ENCODE results near the gene AP2B1. TPM values are rescaled to one million over a fixed set of nuclear protein-coding genes. Genes with fewer than 3 reads are reported as not detected.
A peak's percentile ranks its signal among the peaks of the same experiment; 100 is the strongest.

The AP2B1 gene
- total RNA-seq, 1 experiment from 2014 or later: 87.9 TPM

DNA sequence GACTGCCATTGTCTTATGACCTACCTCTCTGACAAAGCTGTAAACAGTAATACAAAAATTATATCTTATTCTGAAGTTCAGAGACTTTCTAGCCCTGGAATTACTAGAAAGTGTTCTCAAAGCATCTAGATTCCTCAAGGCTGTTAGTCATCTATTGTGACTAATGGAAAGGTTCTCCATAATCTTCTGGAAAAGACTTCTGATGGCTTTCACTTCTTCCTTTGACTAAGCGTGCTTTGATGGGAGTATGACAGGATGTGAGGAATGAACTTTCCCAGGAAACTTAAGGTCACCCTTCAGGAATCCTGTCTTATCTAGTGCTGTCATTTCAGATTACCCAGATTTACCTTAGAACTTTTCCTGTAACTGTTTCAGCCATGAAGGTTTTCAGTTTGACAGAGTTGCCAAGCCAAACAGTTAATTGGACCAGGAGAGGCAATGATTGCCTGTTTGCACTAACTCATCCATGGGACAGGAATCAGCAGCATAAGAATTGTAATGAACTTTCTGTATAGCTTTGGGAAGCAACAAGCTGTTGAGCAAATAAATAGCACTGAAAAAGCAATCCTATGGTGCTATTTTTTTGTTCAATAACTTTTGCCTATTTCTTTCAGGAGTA lies 43.5 kb downstream of the AP2B1 start:
- peak; percentile 60 for DNase-seq (ENCODE audit: low read depth)

DNA sequence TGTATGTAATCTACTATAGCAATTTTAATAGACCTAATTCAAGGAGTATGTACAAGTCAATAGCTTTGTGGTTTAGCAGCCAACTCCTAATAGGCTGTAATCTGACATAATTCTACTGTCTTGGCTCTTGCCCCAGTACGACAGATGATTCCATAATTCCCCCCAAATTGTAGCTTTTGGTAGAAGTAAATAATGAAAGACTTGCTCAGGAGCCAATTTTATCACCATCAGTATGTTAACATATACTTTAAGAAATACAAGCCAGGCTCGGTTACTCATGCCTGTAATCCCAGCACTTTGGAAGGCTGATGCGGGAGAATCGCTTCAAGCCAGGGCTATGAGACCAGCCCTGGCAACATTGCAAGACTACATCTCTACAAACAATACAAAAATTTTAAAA lies 53.9 kb downstream of the AP2B1 start:
- DNase-seq (ENCODE audit: low read depth): no peak

- no peak for DNase-seq (ENCODE audit: low read depth)
Observed at GRCh38 chr17:35645923-35646322, 58.8 kb downstream of the AP2B1 start.

GRCh38 chr17:35651467-35651866 lies 64.3 kb downstream of the AP2B1 start:
- DNase-seq (ENCODE audit: low read depth): no peak

GRCh38 chr17:35653619-35654361 lies 66.7 kb downstream of the AP2B1 start:
- no peak for DNase-seq (ENCODE audit: low read depth)

GRCh38 chr17:35655303-35655702 lies 68.2 kb downstream of the AP2B1 start:
- DNase-seq (ENCODE audit: low read depth): no peak

DNA sequence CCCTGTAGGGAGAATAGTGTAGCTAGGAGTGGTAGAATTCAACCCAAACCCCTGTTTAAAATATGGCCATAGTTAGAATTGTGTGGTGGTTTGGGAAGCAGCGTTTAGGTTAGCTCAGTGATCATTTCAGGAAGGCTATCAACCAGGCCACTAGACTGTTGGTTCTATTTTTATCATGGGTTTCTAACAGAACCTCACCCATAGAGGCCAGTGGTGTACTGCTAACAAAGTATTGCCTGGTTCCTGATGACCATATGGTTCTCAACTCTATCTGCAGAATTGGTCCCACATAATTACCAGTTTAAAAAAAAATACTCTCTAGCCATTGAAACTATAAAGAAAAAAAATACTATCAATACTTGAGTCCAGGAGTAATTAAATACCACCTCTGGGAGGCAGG lies 73.8 kb downstream of the AP2B1 start:
- no peak for DNase-seq (ENCODE audit: low read depth)

- no peak for DNase-seq (ENCODE audit: low read depth)
Observed at GRCh38 chr17:35664685-35665084, 77.6 kb downstream of the AP2B1 start.

- no peak for DNase-seq (ENCODE audit: low read depth)
Observed at GRCh38 chr17:35665662-35666061, 78.5 kb downstream of the AP2B1 start.

DNA sequence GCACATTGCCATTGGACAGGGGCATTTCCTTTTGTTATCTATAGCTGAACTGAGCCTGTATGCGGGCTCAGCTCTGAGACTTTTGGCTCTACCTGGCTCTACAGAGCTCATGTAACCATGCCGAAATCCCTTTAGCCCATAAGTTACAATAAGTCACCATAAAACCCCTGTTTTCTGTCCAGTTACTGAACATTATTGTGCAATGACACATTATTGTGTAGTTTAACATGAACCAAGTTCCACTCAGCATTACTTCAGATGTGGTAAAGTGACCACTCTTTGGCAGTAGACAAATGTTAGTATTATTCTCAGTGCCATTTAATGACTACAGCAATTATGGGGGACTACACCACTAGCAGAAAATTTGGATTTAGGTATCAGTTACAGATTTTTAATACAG lies 78.9 kb downstream of the AP2B1 start:
- no peak for DNase-seq (ENCODE audit: low read depth)

DNA sequence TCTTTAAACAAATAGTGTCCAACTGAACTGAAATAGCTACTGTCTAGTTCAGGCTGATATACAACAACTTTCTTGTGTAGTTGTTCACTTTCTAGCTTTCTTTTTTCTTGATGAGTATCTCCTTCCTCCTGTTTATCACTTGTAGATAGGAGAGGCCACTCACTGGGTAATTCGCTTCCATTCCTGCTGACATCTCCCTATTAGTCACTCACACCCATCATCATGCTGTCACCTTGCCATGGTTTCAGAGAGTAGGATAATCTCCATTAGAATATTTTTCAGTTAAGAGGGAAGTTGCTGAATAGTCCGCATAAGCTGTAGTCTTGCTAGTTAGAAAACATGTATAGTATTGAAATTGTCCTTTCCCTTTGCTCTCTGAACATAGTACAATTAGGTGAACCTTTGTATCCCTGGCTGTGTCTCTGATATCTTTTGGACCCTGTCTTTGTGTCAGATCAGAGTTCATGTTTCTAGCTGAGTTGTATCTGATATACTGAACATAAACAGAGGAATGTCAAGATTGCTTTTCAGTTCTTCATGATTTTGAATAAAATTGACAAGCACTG lies 79.9 kb downstream of the AP2B1 start:
- no peak for DNase-seq (ENCODE audit: low read depth)

GRCh38 chr17:35668802-35669201 lies 81.7 kb downstream of the AP2B1 start:
- no peak for DNase-seq (ENCODE audit: low read depth)

DNA sequence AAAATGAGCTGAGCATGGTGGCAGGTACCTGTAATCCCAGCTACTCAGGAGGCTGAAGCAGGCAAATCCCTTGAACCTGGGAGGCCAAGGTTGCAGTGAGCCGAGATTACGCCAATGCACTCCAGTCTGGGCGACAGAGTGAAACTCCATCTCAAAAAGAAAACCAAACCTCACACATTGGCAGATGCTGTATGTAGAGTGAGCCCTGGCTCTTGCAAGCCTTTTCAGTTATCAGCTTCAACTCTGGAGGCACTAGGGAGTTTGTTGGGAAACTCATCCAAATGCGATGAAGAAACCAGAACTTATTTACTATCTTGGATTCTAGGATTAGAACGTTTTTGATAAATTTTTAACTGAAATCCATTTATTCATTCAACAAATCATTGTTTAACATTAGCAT lies 87.4 kb downstream of the AP2B1 start:
- no peak for DNase-seq (ENCODE audit: low read depth)

GRCh38 chr17:35676441-35676840 lies 89.3 kb downstream of the AP2B1 start:
- DNase-seq (ENCODE audit: low read depth): no peak

DNA sequence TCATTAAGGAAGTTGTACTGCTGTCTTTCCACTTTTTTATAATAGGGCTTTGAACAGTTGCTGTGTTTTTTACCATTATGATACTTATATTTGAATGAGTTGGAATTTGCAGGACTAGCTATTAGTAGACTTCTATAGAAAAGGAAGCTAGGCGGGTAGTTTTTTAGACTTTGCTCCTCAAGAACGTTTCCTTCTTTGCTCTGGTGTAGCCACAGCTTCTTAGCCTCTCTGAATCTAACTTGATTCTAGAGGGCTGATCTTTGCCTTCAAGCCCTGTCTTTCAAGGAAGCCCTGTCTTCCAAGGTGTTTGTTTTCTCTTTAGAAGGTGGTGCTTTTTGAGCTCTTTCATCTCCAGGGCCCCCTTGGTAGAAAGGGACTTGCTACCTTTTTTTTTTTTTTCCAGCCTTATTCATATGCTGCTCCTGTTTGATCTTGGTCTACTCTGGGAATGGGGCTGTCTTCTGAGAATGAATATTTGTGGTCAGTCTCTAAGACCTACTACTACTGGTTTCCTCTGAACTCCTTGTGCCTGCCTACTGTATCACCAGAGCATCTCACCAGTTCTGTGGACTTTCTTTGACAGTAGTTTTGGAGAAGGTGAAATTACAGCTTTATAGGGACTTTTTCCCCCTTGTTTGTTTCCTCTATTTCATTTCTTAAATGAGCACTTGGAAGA lies 92.0 kb downstream of the AP2B1 start:
- DNase-seq (ENCODE audit: low read depth): no peak

DNA sequence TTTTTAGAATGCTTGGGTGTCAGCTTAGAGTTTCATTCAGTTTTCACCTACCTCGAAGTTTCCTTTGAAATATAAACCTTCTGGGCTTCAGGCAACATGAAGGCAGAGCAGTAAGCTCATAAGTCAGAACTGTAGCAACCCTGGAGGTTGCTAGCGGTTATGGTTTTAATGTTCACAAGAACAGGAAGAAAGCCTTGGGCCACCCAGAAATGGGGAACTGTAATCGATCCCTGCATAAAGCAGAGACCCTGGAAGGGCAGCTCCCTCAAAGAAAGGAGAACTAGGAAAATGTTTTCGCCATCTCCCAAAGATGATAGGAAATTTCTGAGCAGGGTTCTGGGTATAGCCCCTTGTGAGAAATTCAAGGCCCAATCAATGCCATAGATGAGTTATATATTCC lies 96.5 kb downstream of the AP2B1 start:
- DNase-seq (ENCODE audit: low read depth): no peak

DNA sequence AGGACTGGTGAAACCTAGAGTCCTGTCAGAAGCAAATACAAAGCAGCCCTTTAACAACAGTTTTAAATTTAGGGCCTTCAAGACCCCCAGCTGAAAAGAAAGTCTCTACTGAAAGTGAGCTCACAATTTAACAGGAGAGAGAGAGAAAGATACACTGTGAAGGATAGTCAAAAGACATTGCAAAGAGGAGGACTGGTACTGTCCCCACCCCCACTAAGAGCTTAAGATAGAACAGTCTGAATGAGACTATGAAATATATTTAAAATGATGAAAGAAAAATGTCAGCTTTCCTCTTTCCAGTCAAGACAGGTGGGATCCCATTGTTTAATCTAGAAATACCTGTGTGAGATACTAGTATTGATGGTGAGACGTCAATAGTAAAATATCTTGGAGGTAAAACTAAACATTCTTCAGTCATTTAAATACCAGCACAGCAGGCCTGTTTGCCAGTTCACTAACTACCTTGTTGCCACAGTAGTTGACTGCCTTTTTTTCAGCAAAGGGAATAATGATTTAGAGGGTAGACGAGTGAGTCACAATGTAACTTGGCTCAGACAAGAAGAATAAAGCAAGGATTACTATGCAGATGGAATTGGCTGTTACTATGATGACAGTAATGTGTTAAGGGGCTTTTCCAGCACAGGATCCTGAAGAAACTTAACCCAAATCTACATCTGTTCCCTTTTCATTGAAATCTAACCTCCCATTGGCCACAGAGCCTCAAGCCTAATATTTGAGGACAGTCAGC lies 97.1 kb downstream of the AP2B1 start:
- peak; percentile 19 for DNase-seq (ENCODE audit: low read depth)

DNA sequence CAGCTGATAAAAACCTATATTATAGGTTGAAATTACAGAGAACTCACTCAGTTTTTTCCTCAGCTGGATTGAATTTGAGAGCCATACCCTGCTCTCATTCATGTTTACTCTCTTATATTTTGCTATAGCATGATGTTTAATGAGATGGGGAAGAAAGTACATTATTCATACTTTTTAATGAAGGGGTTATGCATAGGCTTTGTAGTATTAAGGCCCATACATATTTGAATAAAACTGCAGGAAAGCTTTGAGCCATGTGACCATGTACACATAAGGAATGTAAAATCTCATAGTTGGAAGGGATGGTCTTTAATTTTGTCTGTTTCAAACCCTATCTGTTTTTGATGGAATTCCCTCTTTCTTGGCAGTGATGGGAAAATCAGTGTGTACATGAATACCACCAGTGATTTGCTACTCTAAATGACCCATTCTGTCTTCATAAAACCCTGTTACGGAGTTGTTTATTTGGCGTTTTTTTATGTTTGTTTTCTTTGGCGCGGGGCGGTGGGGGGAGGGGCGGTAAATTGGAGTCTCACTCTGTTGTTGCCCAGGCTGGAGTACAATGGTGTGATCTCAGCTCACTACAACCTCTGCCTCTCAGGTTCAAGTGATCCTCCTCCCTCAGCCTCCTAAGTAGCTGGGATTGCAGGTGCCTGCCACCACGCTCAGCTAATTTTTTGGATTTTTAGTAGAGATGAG lies 105.5 kb downstream of the AP2B1 start:
- DNase-seq (ENCODE audit: low read depth): no peak

- no peak for DNase-seq (ENCODE audit: low read depth)
Observed at GRCh38 chr17:35693662-35694061, 106.5 kb downstream of the AP2B1 start.

- no peak for DNase-seq (ENCODE audit: low read depth)
Observed at GRCh38 chr17:35694906-35695305, 107.8 kb downstream of the AP2B1 start.

GRCh38 chr17:35695613-35696012 lies 108.5 kb downstream of the AP2B1 start:
- DNase-seq (ENCODE audit: low read depth): no peak
